A673 (cell line): ENCODE data around the gene MPHOSPH9. TPM values are rescaled to one million over a fixed set of nuclear protein-coding genes. Genes with fewer than 3 reads are reported as not detected.

ENCODE experiments used
- BruUV-seq: library from RNA; stranded (reverse); fragments of 400-500 nt; replicated peaks from 2 replicates; lab custom pipeline; 2021; lab: Mats Ljungman, UMichigan
- CTCF ChIA-PET: fragments of 300-600 bp; sonication (Branson Sonifier 250); formaldehyde crosslinking; loops from one replicate; lab custom pipeline; 2022; ENCODE audit warnings: antibody characterized with exemption; lab: Charles Lee
- POLR2A ChIA-PET: fragments of 300-600 bp; sonication (Branson Sonifier 250); formaldehyde crosslinking; loops from one replicate; lab custom pipeline; 2022; ENCODE audit warnings: antibody characterized with exemption; ENCODE audit not compliant: low non-redundant PET; lab: Charles Lee
- DNase-seq: peaks from one replicate; pipeline ENCODE4 v3.0.0-alpha.2; 2015; ENCODE audit warnings: low spot score
- H3K27ac ChIP-seq: fragments of 200-600 bp; sonication (generic); 2 replicates; pipeline ENCODE4 v1.5.1; 2016; ENCODE audit warnings: mixed run types, low read depth, mild to moderate bottlenecking, mixed read lengths, antibody characterized with exemption, low read length; ENCODE audit not compliant: poor library complexity, severe bottlenecking
- H3K27me3 ChIP-seq: fragments of 200-600 bp; sonication (generic); replicated peaks from 2 replicates; pipeline ENCODE4 v1.6.1; 2017; ENCODE audit warnings: mixed run types, low read depth, mild to moderate bottlenecking, mixed read lengths, antibody characterized with exemption, low read length; ENCODE audit not compliant: insufficient read depth, poor library complexity
- H3K36me3 ChIP-seq: fragments of 200-600 bp; sonication (generic); 2 replicates; pipeline ENCODE4 v1.6.1; 2016; ENCODE audit warnings: mixed run types, mild to moderate bottlenecking, mixed read lengths, antibody characterized with exemption, low read length; ENCODE audit not compliant: insufficient read depth, poor library complexity, severe bottlenecking
- H3K4me1 ChIP-seq: fragments of 200-600 bp; sonication (generic); 2 replicates; pipeline ENCODE4 v1.6.1; 2017; ENCODE audit warnings: mixed run types, mild to moderate bottlenecking, mixed read lengths, antibody characterized with exemption, low read length; ENCODE audit not compliant: insufficient read depth, poor library complexity, severe bottlenecking
- H3K4me3 ChIP-seq: fragments of 200-600 bp; sonication (generic); 2 replicates; pipeline ENCODE4 v1.5.1; 2016; ENCODE audit warnings: low read depth, mixed run types, mild to moderate bottlenecking, mixed read lengths, low read length; ENCODE audit not compliant: poor library complexity, severe bottlenecking
- H3K9me3 ChIP-seq: fragments of 200-600 bp; sonication (generic); 2 replicates; pipeline ENCODE4 v1.6.1; 2016; ENCODE audit warnings: mixed run types, low read depth, mild to moderate bottlenecking, mixed read lengths, antibody characterized with exemption, low read length; ENCODE audit not compliant: poor library complexity, severe bottlenecking
- EZH2 ChIP-seq: fragments of 200-600 bp; sonication (generic); IDR thresholded peaks from 2 replicates; pipeline ENCODE4 v1.6.1; 2017; ENCODE audit warnings: borderline replicate concordance, low read depth, mild to moderate bottlenecking, mixed read lengths, antibody characterized with exemption, low read length; ENCODE audit not compliant: poor library complexity, severe bottlenecking
- intact Hi-C: fragments of 100-400 bp; cut with micrococcal nuclease; formaldehyde crosslinking; loops from one replicate; pipeline ENCODE4 v1.10.0; 2022; ENCODE audit not compliant: unreplicated experiment
- total RNA-seq: library from RNA; stranded (reverse); gene quantifications from 2 replicates; pipeline ENCODE4 v1.2.3, GENCODE V29; 2021
- TF ChIP-seq, protein P1 (sequence below): fragments of 300-800, 200-600 bp; sonication (generic); conservative IDR thresholded peaks from 2 replicates; pipeline ENCODE4 v1.5.1; 2017; ENCODE audit warnings: low read depth, mild to moderate bottlenecking, antibody characterized with exemption, low read length, moderate library complexity, mixed read lengths

MPHOSPH9 gene
- total RNA-seq, 1 experiment from 2014 or later = 80.8 TPM

DNA sequence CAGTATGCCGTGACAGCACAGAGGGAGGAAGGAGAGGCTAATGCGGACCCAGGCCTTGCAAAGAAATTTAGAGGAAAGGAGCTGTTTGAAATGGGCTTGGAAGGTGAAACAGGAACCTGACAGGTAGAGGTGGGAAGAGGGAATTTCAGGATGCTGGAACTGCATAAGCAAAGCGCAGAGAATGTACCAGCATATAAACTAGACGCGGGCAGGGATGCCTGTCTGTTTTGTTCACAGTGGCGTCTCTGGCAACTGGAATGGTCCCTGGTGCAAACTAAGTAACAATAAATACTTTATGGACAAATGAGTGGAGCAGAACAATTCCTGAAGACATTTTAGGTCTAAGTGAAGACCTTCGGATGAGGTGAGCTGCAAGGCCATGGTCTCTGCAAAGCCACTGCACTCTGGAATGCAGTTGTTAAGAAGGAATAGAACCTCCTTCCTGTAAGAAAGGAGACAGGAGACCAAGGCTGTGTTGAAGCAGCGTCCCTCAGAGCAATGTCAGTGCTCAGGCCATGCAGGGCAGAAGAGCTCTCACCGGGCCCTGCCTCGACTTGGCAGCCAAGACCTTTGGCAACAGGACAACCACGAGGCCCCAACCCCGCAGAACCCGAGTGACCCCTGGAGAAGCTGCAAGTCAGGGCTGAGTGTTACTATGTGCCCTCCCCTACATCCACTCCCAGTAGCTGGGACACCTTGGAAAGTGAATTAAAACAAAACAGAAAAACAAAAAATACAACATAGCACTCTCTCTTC, 124.8 kb downstream of the MPHOSPH9 start:
- Histone ChIP-seq H3K27me3 (no peaks in the 10 kb centered on the region), H3K4me1 (peaks cover 12% of the 10 kb centered on the region), H3K9me3 (no peaks in the 10 kb centered on the region), H3K36me3 (no peaks in the 10 kb centered on the region), H3K4me3 (no peak overlapping the region), H3K27ac (peak overlapping the region; percentile 30)
- DNase-seq = no peak
- ChIA-PET POLR2A (no interaction called here), CTCF (interaction anchor here (0.7 kb wide), 1 partner anchor 12 kb away, joined by 3 read pairs; no protein-coding TSS in a partner anchor)
- no TSS peak for BruUV-seq
- no peak for TF ChIP-seq EZH2
- TF ChIP-seq, protein P1, sequence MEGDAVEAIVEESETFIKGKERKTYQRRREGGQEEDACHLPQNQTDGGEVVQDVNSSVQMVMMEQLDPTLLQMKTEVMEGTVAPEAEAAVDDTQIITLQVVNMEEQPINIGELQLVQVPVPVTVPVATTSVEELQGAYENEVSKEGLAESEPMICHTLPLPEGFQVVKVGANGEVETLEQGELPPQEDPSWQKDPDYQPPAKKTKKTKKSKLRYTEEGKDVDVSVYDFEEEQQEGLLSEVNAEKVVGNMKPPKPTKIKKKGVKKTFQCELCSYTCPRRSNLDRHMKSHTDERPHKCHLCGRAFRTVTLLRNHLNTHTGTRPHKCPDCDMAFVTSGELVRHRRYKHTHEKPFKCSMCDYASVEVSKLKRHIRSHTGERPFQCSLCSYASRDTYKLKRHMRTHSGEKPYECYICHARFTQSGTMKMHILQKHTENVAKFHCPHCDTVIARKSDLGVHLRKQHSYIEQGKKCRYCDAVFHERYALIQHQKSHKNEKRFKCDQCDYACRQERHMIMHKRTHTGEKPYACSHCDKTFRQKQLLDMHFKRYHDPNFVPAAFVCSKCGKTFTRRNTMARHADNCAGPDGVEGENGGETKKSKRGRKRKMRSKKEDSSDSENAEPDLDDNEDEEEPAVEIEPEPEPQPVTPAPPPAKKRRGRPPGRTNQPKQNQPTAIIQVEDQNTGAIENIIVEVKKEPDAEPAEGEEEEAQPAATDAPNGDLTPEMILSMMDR = no peak
- intact Hi-C loops = no loop called here

DNA sequence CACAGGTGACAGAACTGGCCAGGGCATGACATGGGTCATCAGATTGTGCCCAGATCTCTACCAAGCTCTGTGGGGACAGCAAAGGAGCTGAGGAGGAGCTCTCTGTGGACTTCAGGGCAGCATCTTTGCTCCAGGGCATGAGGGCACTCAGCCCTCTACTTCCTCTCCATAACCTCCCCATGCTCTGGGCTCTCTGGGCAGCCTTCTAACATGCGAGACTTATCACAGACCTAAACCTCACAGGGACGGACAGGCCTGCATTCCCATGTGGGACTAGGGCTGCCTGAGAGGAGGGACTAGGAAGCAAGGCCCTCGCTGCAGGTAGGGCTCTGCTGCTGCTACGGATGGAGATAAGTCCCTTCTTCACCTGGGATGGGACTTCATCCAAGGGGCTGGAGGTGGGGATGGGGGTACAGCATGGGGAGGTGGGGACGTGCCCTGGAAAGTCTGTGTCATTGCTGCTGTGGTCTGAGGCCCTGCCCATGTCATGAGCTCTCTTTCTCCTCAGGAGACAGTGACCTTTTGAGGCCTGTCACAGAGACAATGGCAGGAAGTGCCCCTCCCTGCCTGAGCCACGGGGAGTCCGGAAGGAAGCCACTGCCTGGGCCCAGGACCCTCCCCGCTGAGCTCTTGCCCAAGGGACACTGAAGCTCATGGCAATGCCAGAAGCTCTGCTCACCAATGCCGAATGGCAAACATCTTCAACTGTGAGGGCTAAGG, 126.1 kb downstream of the MPHOSPH9 start:
- ChIA-PET CTCF (no interaction called here), POLR2A (no interaction called here)
- no peaks in the 10 kb centered on the region for H3K9me3 ChIP-seq
- DNase-seq = peak; percentile 64
- no peaks in the 10 kb centered on the region for H3K27me3 ChIP-seq
- H3K27ac ChIP-seq = peak overlapping the region; percentile 30
- H3K4me3 ChIP-seq = no peak overlapping the region
- H3K4me1 ChIP-seq = peaks cover 12% of the 10 kb centered on the region
- no peaks in the 10 kb centered on the region for H3K36me3 ChIP-seq
- intact Hi-C loops = no loop called here
- BruUV-seq = no TSS peak
- TF ChIP-seq, protein P1 = no peak
- TF ChIP-seq EZH2 = no peak

DNA sequence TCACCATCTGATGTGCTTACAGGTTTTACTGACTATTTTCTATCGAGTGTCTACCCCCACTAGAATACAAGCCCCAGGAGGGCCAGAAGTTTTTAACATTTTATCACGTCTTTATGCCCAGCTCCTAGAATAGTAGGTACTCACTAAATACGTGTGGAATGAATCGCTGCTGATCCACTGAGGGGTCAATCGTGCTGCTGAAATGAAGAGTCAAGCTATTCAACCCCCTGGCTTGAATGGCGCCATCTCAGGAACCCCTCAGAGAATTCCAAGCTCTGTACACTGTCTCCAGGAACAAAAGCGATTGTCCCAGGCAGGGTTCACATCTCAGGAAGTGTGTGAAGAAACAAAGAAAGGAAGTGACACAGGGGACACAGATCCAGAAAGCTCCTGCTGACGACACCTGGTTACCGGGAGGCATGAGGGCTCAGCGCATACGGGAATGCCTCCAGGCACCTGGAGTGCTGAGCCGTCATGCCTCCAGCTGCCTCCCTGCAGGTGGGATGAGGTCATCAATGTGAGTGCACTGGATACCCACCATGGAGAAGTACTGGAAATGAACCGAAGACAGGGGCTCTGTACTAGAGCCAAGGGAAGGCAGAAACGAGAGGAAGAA, 127.6 kb downstream of the MPHOSPH9 start:
- Histone ChIP-seq H3K27me3 (no peaks in the 10 kb centered on the region), H3K27ac (no peak overlapping the region)
- POLR2A ChIA-PET = no interaction called here

More for the DNA sequence above, 127.6 kb downstream of the MPHOSPH9 start:
- Histone ChIP-seq H3K9me3 (no peaks in the 10 kb centered on the region), H3K4me1 (peaks cover 12% of the 10 kb centered on the region), H3K36me3 (no peaks in the 10 kb centered on the region), H3K4me3 (no peak overlapping the region)
- intact Hi-C loops = no loop called here
- no peak for DNase-seq
- no TSS peak for BruUV-seq
- CTCF ChIA-PET = no interaction called here
- TF ChIP-seq EZH2 = no peak
- TF ChIP-seq, protein P1 = no peak
